Measurements from ENCODE around the gene GXYLT2.

GXYLT2 gene

GRCh38 chr3:73021301-73021835, 133.5 kb downstream of the GXYLT2 start:
- H3K4me3 ChIP-seq (ENCODE audit: low read depth, low read length) = no peak overlapping the region
- no peak for DNase-seq (ENCODE audit: low read depth)
- TF ChIP-seq CTCF (IDR thresholded peaks at IDR 0.05; ENCODE audit: insufficient read depth, low read depth, low read length, missing control alignments) = no peak

- no peak for DNase-seq (ENCODE audit: low read depth)
- no peak overlapping the region for H3K4me3 ChIP-seq (ENCODE audit: low read depth, low read length)
- no peak for TF ChIP-seq CTCF (IDR thresholded peaks at IDR 0.05; ENCODE audit: insufficient read depth, low read depth, low read length, missing control alignments)
Observed at GRCh38 chr3:73024836-73025235, 137.0 kb downstream of the GXYLT2 start.

- TF ChIP-seq CTCF (IDR thresholded peaks at IDR 0.05; ENCODE audit: insufficient read depth, low read depth, low read length, missing control alignments) = no peak
- H3K4me3 ChIP-seq (ENCODE audit: low read depth, low read length) = no peak overlapping the region
- no peak for DNase-seq (ENCODE audit: low read depth)
Observed at GRCh38 chr3:73026111-73026759, 138.4 kb downstream of the GXYLT2 start.
